Bone marrow (tissue), 2 donors: ENCODE measurements around the gene NETO2.

Experiments
- DNase-seq, 2 donors: peaks; one replicate each; lab custom pipeline; 2025; lab: John Stamatoyannopoulos, UW

The NETO2 gene

GRCh38 chr16:47046726-47047523 is 96.8 kb downstream of the NETO2 start:
- DNase-seq = no peak

GRCh38 chr16:47045459-47045858 is 98.3 kb downstream of the NETO2 start:
- peak in 1 of 2 donors; percentile 1 for DNase-seq

GRCh38 chr16:47045023-47045422 is 98.7 kb downstream of the NETO2 start:
- no peak for DNase-seq

GRCh38 chr16:47043970-47044684 is 99.6 kb downstream of the NETO2 start:
- DNase-seq = no peak

- DNase-seq = no peak
Measured at GRCh38 chr16:47043200-47043599, 100.5 kb downstream of the NETO2 start.

- peak; percentile 43 to 90 for DNase-seq
Measured at GRCh38 chr16:47037746-47038458, 105.8 kb downstream of the NETO2 start.

GRCh38 chr16:47037396-47037745 is 106.4 kb downstream of the NETO2 start:
- no peak for DNase-seq

GRCh38 chr16:47036201-47036600 is 107.5 kb downstream of the NETO2 start:
- no peak for DNase-seq

GRCh38 chr16:47035436-47035835 is 108.3 kb downstream of the NETO2 start:
- no peak for DNase-seq

GRCh38 chr16:47034455-47034854 is 109.3 kb downstream of the NETO2 start:
- DNase-seq = no peak

- no peak for DNase-seq
Measured at GRCh38 chr16:47033176-47033575, 110.6 kb downstream of the NETO2 start.

GRCh38 chr16:47029724-47030123 is 114.0 kb downstream of the NETO2 start:
- no peak for DNase-seq

- DNase-seq = no peak
Measured at GRCh38 chr16:47028767-47029377, 114.9 kb downstream of the NETO2 start.
